IMR-90 (cell line): Measurements from ENCODE around the gene NTRK2. TPM values are rescaled to one million over a fixed set of nuclear protein-coding genes. Genes with fewer than 3 reads are reported as not detected.

Experiments used
- ATAC-seq: fragments of 200-7000 bp; cut with Tn5 transposase; 2 replicates; pipeline ENCODE4 v1.9.1; 2020; ENCODE audit warnings: low read depth, mild to moderate bottlenecking, moderate library complexity
- BruUV-seq: library from RNA; stranded (reverse); fragments of 400-500 nt; replicated peaks from 2 replicates; lab custom pipeline; 2021; lab: Mats Ljungman, UMichigan
- CTCF ChIA-PET: fragments of 300-600 bp; formaldehyde crosslinking; extraction: SDS; loops from one replicate; lab custom pipeline; 2021; ENCODE audit warnings: antibody characterized with exemption; lab: Yijun Ruan, JAX
- POLR2A ChIA-PET: fragments of 300-600 bp; sonication (Branson Sonifier 250); formaldehyde crosslinking; loops from one replicate; lab custom pipeline; 2022; ENCODE audit warnings: antibody characterized with exemption; ENCODE audit not compliant: unreplicated experiment; lab: Charles Lee
- DNase-seq: peaks from one replicate; pipeline ENCODE4 v3.0.0; 2013
- H2AFZ ChIP-seq: replicated peaks from 2 replicates; pipeline ENCODE3; 2013; ENCODE audit warnings: low read length, mild to moderate bottlenecking; ENCODE audit not compliant: poor library complexity
- H2AK5ac ChIP-seq: 2 replicates; pipeline ENCODE4 v1.6.1; 2013; ENCODE audit warnings: low read depth, low read length, inconsistent platforms
- H2AK9ac ChIP-seq: replicated peaks from 2 replicates; pipeline ENCODE3; 2013; ENCODE audit warnings: mild to moderate bottlenecking, low read depth, low read length, moderate library complexity; ENCODE audit not compliant: poor library complexity
- H2BK120ac ChIP-seq: 2 replicates; pipeline ENCODE4 v1.6.1; 2013; ENCODE audit warnings: low read depth, low read length, inconsistent platforms
- H2BK15ac ChIP-seq: 3 replicates; pipeline ENCODE4 v1.6.1; 2013; ENCODE audit warnings: low read depth, low read length, inconsistent platforms
- H2BK20ac ChIP-seq: 2 replicates; pipeline ENCODE4 v1.6.1; 2013; ENCODE audit warnings: low read depth, mild to moderate bottlenecking, inconsistent platforms, low read length, moderate library complexity
- H2BK5ac ChIP-seq: 2 replicates; pipeline ENCODE4 v1.6.1; 2013; ENCODE audit warnings: mild to moderate bottlenecking, low read depth, low read length, inconsistent platforms; ENCODE audit not compliant: poor library complexity, severe bottlenecking
- H3K14ac ChIP-seq: replicated peaks from 2 replicates; pipeline ENCODE4 v1.6.1; 2013; ENCODE audit warnings: low read depth, low read length, inconsistent platforms
- H3K18ac ChIP-seq: 2 replicates; pipeline ENCODE4 v1.6.1; 2013; ENCODE audit warnings: low read depth, low read length, control low read depth
- H3K23ac ChIP-seq: 2 replicates; pipeline ENCODE4 v1.6.1; 2013; ENCODE audit warnings: low read depth, low read length, inconsistent platforms
- H3K27ac ChIP-seq: 2 replicates; pipeline ENCODE4 v1.5.1; 2013; ENCODE audit warnings: mild to moderate bottlenecking, control low read depth, low read length; ENCODE audit not compliant: insufficient read depth
- H3K27me3 ChIP-seq: 2 replicates; pipeline ENCODE4 v1.6.1; 2013; ENCODE audit warnings: low read length; ENCODE audit not compliant: control insufficient read depth, insufficient read depth
- H3K36me3 ChIP-seq: 2 replicates; pipeline ENCODE4 v1.6.1; 2013; ENCODE audit warnings: low read length, mixed read lengths; ENCODE audit not compliant: control insufficient read depth, insufficient read depth
- H3K4ac ChIP-seq: 2 replicates; pipeline ENCODE4 v1.6.1; 2013; ENCODE audit warnings: low read depth, low read length, inconsistent platforms
- H3K4me1 ChIP-seq: 2 replicates; pipeline ENCODE4 v1.6.1; 2013; ENCODE audit warnings: low read length, mixed read lengths; ENCODE audit not compliant: control insufficient read depth, insufficient read depth
- H3K4me2 ChIP-seq: 2 replicates; pipeline ENCODE4 v1.6.1; 2013; ENCODE audit warnings: low read depth, mild to moderate bottlenecking, control low read depth, low read length, moderate library complexity
- H3K4me3 ChIP-seq: 2 replicates; pipeline ENCODE4 v1.5.1; 2013; ENCODE audit warnings: low read depth, mild to moderate bottlenecking, control low read depth, low read length, moderate library complexity; ENCODE audit not compliant: insufficient read depth
- H3K56ac ChIP-seq: 2 replicates; pipeline ENCODE4 v1.6.1; 2013; ENCODE audit warnings: low read length, inconsistent platforms; ENCODE audit not compliant: insufficient read depth; ENCODE audit errors: extremely low read depth
- H3K79me1 ChIP-seq, 2 experiments: 2 replicates each; pipeline ENCODE4 v1.6.1; 2013; ENCODE audit warnings: low read length in 2 of 2, inconsistent platforms in 1 of 2, low read depth in 1 of 2
- H3K9ac ChIP-seq: 2 replicates; pipeline ENCODE4 v1.6.1; 2013; ENCODE audit warnings: low read depth, low read length, control low read depth
- H3K9me1 ChIP-seq: 2 replicates; pipeline ENCODE4 v1.6.1; 2013; ENCODE audit warnings: low read length, inconsistent platforms; ENCODE audit not compliant: insufficient read depth
- H3K9me3 ChIP-seq: 2 replicates; pipeline ENCODE4 v1.6.1; 2013; ENCODE audit warnings: low read length; ENCODE audit not compliant: control insufficient read depth, insufficient read depth
- H4K20me1 ChIP-seq: 2 replicates; pipeline ENCODE4 v1.6.1; 2013; ENCODE audit warnings: low read length, inconsistent platforms; ENCODE audit not compliant: insufficient read depth
- H4K5ac ChIP-seq: 2 replicates; pipeline ENCODE4 v1.6.1; 2013; ENCODE audit warnings: mild to moderate bottlenecking, low read depth, low read length, control low read depth
- H4K8ac ChIP-seq, 2 experiments: 2 replicates each; pipeline ENCODE4 v1.6.1; 2013; ENCODE audit warnings: low read depth in 2 of 2, low read length in 2 of 2, control low read depth in 1 of 2, inconsistent platforms in 1 of 2
- H4K91ac ChIP-seq: 2 replicates; pipeline ENCODE4 v1.6.1; 2013; ENCODE audit warnings: low read depth, low read length, inconsistent platforms; ENCODE audit not compliant: insufficient read depth
- ELK1 ChIP-seq: fragments of 150-350 bp; IDR thresholded peaks from 2 replicates; pipeline ENCODE4 v1.6.1; 2016; ENCODE audit warnings: low read depth, mild to moderate bottlenecking, low read length, moderate library complexity, borderline replicate concordance
- MAZ ChIP-seq: IDR thresholded peaks from 2 replicates; pipeline ENCODE4 v1.6.1; 2012; ENCODE audit warnings: low read depth, mild to moderate bottlenecking, low read length, improper control_type of control experiment, moderate library complexity, borderline replicate concordance
- MXI1 ChIP-seq: IDR thresholded peaks from 2 replicates; pipeline ENCODE4 v1.6.1; 2012; ENCODE audit warnings: low read depth, mild to moderate bottlenecking, low read length, moderate library complexity, borderline replicate concordance
- RAD21 ChIP-seq: IDR thresholded peaks from 2 replicates; pipeline ENCODE4 v1.6.1; 2012; ENCODE audit warnings: low read length, improper control_type of control experiment
- RCOR1 ChIP-seq: IDR thresholded peaks from 2 replicates; pipeline ENCODE4 v1.6.1; 2012; ENCODE audit warnings: mild to moderate bottlenecking, low read length, improper control_type of control experiment; ENCODE audit not compliant: insufficient replicate concordance
- RFX5 ChIP-seq: IDR thresholded peaks from 2 replicates; pipeline ENCODE4 v1.8.0; 2012; ENCODE audit warnings: low read depth, mild to moderate bottlenecking, low read length, moderate library complexity
- USF2 ChIP-seq: fragments of 150-350 bp; IDR thresholded peaks from 2 replicates; pipeline ENCODE4 v1.6.1; 2017; ENCODE audit warnings: mild to moderate bottlenecking, antibody characterized with exemption, low read length, low read depth
- WGBS, 2 experiments: methylation state at CpG; one replicate each; pipeline versions ENCODE4 v1.1.5 to v1.1.7; 2013; ENCODE audit warnings: missing lambda C conversion rate in 2 of 2; ENCODE audit not compliant: insufficient read length in 1 of 2; ENCODE audit errors: extremely low coverage in 2 of 2; 5-methylcytosine and 5-hydroxymethylcytosine counted together
- dilution Hi-C: fragments of 300-500 bp; cut with HindIII; formaldehyde crosslinking; loops from one replicate; pipeline ENCODE4 v1.14.3; 2018; ENCODE audit warnings: low sequenced_read_pairs; ENCODE audit not compliant: unreplicated experiment
- in situ Hi-C: fragments of 300-500 bp; cut with MboI; formaldehyde crosslinking; loops from 3 replicates; pipeline ENCODE4 v1.14.3; 2019; ENCODE audit warnings: low sequenced_read_pairs, inconsistent platforms, mixed read lengths
- intact Hi-C: fragments of 100-400 bp; cut with micrococcal nuclease; formaldehyde crosslinking; loops from 2 replicates; pipeline ENCODE4 v1.10.0; 2022
- polyA plus RNA-seq, 3 experiments: library from polyadenylated mRNA; depleted of rRNA; stranded (reverse); fragments of >200 nt; gene quantifications; 2 replicates each; pipeline ENCODE4 v1.2.3, GENCODE V29; 2012; ENCODE audit warnings: low replicate concordance in 1 of 3
- total RNA-seq: library from RNA; depleted of rRNA; stranded (reverse); fragments of >200 nt; gene quantifications from 2 replicates; pipeline ENCODE4 v1.2.3, GENCODE V29; 2012

The NTRK2 gene
- total and polyA plus RNA-seq, 2 of the 4 experiments (the other 2 are of a cell fraction), result under 0.01 to 0.02 TPM

- Histone ChIP-seq H3K9me1 (no peaks in the 10 kb centered on the region), H3K18ac (no peak overlapping the region), H3K4me2 (no peak overlapping the region), H4K20me1 (no peaks in the 10 kb centered on the region), H3K79me1 (no peaks in the 10 kb centered on the region), H2BK20ac (no peak overlapping the region), H3K27ac (no peak overlapping the region), H3K4me1 (no peaks in the 10 kb centered on the region), H2AFZ (no peak overlapping the region), H4K5ac (no peak overlapping the region), H2AK5ac (no peak overlapping the region), H4K91ac (no peak overlapping the region), H3K4me3 (no peak overlapping the region), H4K8ac (no peak overlapping the region), H3K23ac (no peak overlapping the region), H3K36me3 (no peaks in the 10 kb centered on the region), H3K27me3 (no peaks in the 10 kb centered on the region), H3K56ac (no peak overlapping the region), H2BK15ac (no peak overlapping the region), H3K9me3 (peaks cover 12% of the 10 kb centered on the region; the same call in 1 of the 2 replicates), H2BK5ac (no peak overlapping the region), H2AK9ac (no peak overlapping the region), H2BK120ac (no peak overlapping the region), H3K14ac (no peak overlapping the region), H3K9ac (no peak overlapping the region), H3K4ac (no peak overlapping the region)
- POLR2A ChIA-PET, result no interaction called here
- DNase-seq (no peak), ATAC-seq (no peak)
- no peak for TF ChIP-seq RCOR1
- TF ChIP-seq RAD21, result no peak
- TF ChIP-seq ELK1, result no peak
- no peak for TF ChIP-seq RFX5
- no peak for TF ChIP-seq MAZ
- no peak for TF ChIP-seq MXI1
- no peak for TF ChIP-seq USF2
- dilution Hi-C loops, result no loop called here
- BruUV-seq, result no TSS peak
- 63% methylated on average over 2 of the region's 4 CpGs; no CpG with 5 or more reads in 1 of the 2 experiments for WGBS, 2 experiments
- CTCF ChIA-PET, result no interaction called here
- in situ Hi-C loops, result no loop called here
- intact Hi-C loops, result no loop called here
These were observed 193.8 kb downstream of the NTRK2 start for GRCh38 chr9:84863372-84863771.
